NCI-H1105 (cell line): ENCODE results near the gene SEC63.

Experiments used
- DNase-seq: peaks from one replicate; lab custom pipeline; 2025; lab: John Stamatoyannopoulos, UW

SEC63 gene

DNA sequence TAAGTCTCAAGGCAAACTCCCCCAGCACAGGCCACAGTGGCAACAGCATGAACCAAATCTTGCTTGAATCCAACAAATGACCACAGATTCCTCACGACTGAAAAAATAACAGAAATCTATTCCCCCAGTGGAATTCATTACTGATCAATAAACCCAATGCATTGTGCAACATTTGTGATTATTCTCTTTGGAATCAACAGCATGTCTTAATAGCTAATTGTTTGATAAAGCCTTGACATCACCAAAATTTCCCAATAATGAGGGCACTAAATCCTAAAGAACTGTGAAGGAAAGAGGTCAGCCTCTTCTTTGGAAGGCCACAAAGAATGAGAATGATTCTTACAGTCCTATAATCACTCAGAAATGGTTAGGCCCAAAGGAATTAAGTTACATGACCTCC lies 139.7 kb downstream of the SEC63 start:
- DNase-seq: no peak

- no peak for DNase-seq
Measured at GRCh38 chr6:107817784-107818183, 140.2 kb downstream of the SEC63 start.
